A673 (cell line): Measurements from ENCODE around the gene BCAM.

Source experiments
- EZH2 ChIP-seq: fragments of 200-600 bp; sonication (generic); IDR thresholded peaks from 2 replicates; pipeline ENCODE4 v1.6.1; 2017; ENCODE audit warnings: borderline replicate concordance, low read depth, mild to moderate bottlenecking, mixed read lengths, antibody characterized with exemption, low read length; ENCODE audit not compliant: poor library complexity, severe bottlenecking
- TF ChIP-seq, protein P1 (sequence below): fragments of 300-800, 200-600 bp; sonication (generic); conservative IDR thresholded peaks from 2 replicates; pipeline ENCODE4 v1.5.1; 2017; ENCODE audit warnings: low read depth, mild to moderate bottlenecking, antibody characterized with exemption, low read length, moderate library complexity, mixed read lengths

DNA sequence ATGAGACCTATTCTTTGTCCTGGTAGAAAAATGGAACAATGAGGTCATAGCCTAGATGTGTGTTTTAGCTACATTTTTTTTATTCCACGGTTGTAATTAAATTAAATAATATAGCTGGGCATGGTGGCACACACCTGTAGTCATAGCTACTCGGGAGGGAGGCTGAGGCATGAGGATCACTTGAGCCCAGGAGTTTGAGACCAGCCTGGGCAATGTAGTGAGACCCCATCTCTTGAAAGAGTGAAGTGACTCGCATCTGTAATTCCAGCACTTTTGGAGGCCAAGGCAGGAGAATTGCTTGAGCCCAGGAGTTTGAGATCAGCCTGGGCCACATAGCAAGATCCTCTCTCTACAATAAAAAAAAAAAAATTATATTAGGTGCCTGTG is 43.0 kb upstream of the BCAM start:
- TF ChIP-seq, protein P1, sequence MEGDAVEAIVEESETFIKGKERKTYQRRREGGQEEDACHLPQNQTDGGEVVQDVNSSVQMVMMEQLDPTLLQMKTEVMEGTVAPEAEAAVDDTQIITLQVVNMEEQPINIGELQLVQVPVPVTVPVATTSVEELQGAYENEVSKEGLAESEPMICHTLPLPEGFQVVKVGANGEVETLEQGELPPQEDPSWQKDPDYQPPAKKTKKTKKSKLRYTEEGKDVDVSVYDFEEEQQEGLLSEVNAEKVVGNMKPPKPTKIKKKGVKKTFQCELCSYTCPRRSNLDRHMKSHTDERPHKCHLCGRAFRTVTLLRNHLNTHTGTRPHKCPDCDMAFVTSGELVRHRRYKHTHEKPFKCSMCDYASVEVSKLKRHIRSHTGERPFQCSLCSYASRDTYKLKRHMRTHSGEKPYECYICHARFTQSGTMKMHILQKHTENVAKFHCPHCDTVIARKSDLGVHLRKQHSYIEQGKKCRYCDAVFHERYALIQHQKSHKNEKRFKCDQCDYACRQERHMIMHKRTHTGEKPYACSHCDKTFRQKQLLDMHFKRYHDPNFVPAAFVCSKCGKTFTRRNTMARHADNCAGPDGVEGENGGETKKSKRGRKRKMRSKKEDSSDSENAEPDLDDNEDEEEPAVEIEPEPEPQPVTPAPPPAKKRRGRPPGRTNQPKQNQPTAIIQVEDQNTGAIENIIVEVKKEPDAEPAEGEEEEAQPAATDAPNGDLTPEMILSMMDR, result no peak
- no peak for TF ChIP-seq EZH2
